ENCODE data around the gene GATA5.

DNA sequence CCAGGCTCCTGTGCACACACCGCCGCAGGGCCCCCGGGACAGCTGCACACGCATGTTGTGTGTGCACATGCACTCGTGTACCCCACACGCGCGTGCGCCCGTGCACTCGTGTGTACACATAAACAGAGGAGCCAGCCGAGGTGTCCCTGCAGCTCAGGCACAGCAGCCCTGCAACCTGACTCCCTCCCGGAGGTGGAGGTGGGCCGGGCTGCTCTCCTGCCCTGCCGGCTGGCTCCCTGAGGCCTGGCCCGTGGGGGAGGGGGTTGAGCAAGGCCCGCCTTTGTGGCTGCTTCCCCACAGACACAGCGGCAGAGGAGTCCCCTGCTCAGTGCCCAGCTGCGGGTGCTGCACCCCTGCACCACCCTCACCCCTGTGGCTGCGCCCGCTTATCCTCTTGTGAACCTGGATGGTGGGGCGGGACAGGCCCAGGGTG lies 49.1 kb downstream of the GATA5 start:
- TF ChIP-seq POLR2A (IDR thresholded peaks at IDR 0.05): no peak
- TF ChIP-seq, protein P1, sequence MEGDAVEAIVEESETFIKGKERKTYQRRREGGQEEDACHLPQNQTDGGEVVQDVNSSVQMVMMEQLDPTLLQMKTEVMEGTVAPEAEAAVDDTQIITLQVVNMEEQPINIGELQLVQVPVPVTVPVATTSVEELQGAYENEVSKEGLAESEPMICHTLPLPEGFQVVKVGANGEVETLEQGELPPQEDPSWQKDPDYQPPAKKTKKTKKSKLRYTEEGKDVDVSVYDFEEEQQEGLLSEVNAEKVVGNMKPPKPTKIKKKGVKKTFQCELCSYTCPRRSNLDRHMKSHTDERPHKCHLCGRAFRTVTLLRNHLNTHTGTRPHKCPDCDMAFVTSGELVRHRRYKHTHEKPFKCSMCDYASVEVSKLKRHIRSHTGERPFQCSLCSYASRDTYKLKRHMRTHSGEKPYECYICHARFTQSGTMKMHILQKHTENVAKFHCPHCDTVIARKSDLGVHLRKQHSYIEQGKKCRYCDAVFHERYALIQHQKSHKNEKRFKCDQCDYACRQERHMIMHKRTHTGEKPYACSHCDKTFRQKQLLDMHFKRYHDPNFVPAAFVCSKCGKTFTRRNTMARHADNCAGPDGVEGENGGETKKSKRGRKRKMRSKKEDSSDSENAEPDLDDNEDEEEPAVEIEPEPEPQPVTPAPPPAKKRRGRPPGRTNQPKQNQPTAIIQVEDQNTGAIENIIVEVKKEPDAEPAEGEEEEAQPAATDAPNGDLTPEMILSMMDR (IDR thresholded peaks at IDR 0.05 in 8 of 11, conservative IDR thresholded peaks at IDR 0.05 in 3 of 11): no peak
- TF ChIP-seq POLR2AphosphoS5 (IDR thresholded peaks at IDR 0.05): no peak

All from spleen (tissue), 7 donors.